HEK293 (cell line): ENCODE data around the gene ZKSCAN3.

Experiments used
- BCL11A ChIP-seq: fragments of 450-650 bp; formaldehyde crosslinking; IDR thresholded peaks from 2 replicates; pipeline ENCODE4 v1.5.1; 2016; ENCODE audit warnings: low read depth, missing biosample characterization, missing genetic modification characterization
- GLI4 ChIP-seq: fragments of 450-650 bp; formaldehyde crosslinking; IDR thresholded peaks from 2 replicates; pipeline ENCODE4 v1.5.1; 2016; ENCODE audit warnings: missing biosample characterization, missing genetic modification characterization
- KLF7 ChIP-seq: fragments of 450-650 bp; formaldehyde crosslinking; IDR thresholded peaks from 2 replicates; pipeline ENCODE4 v1.5.1; 2016; ENCODE audit warnings: missing biosample characterization, missing genetic modification characterization, borderline replicate concordance
- KLF9 ChIP-seq: fragments of 450-650 bp; formaldehyde crosslinking; IDR thresholded peaks from 2 replicates; pipeline ENCODE4 v1.5.1; 2016; ENCODE audit warnings: missing biosample characterization, missing genetic modification characterization, low read depth
- SALL2 ChIP-seq: fragments of 450-650 bp; formaldehyde crosslinking; IDR thresholded peaks from 2 replicates; pipeline ENCODE4 v1.5.0; 2017; ENCODE audit warnings: missing biosample characterization, mild to moderate bottlenecking, missing genetic modification characterization, borderline replicate concordance
- SP3 ChIP-seq: fragments of 450-650 bp; formaldehyde crosslinking; IDR thresholded peaks from 2 replicates; pipeline ENCODE4 v1.5.1; 2016; ENCODE audit warnings: missing biosample characterization, missing genetic modification characterization
- TRIM28 ChIP-seq: IDR thresholded peaks from 2 replicates; pipeline ENCODE4 v1.6.1; 2011; ENCODE audit warnings: low read length, control low read depth, borderline replicate concordance
- ZBTB17 ChIP-seq: fragments of 450-650 bp; formaldehyde crosslinking; IDR thresholded peaks from 2 replicates; pipeline ENCODE4 v1.5.1; 2016; ENCODE audit warnings: missing biosample characterization, missing genetic modification characterization
- ZBTB20 ChIP-seq: fragments of 450-650 bp; formaldehyde crosslinking; IDR thresholded peaks from 2 replicates; pipeline ENCODE4 v1.5.1; 2016; ENCODE audit warnings: missing biosample characterization, missing genetic modification characterization
- ZNF112 ChIP-seq: fragments of 450-650 bp; formaldehyde crosslinking; IDR thresholded peaks from 2 replicates; pipeline ENCODE4 v1.5.0; 2017; ENCODE audit warnings: missing biosample characterization, missing genetic modification characterization
- ZNF121 ChIP-seq: fragments of 450-650 bp; formaldehyde crosslinking; IDR thresholded peaks from 2 replicates; pipeline ENCODE4 v1.5.1; 2016; ENCODE audit warnings: missing biosample characterization, missing genetic modification characterization
- ZNF133 ChIP-seq: fragments of 450-650 bp; formaldehyde crosslinking; IDR thresholded peaks from 2 replicates; pipeline ENCODE4 v1.5.1; 2016; ENCODE audit warnings: missing biosample characterization, missing genetic modification characterization
- ZNF140 ChIP-seq: fragments of 450-650 bp; formaldehyde crosslinking; IDR thresholded peaks from 2 replicates; pipeline ENCODE4 v1.5.1; 2016; ENCODE audit warnings: missing biosample characterization, missing genetic modification characterization
- ZNF175 ChIP-seq: fragments of 450-650 bp; formaldehyde crosslinking; IDR thresholded peaks from 2 replicates; pipeline ENCODE4 v1.5.1; 2016; ENCODE audit warnings: missing biosample characterization, missing genetic modification characterization
- ZNF211 ChIP-seq: fragments of 450-650 bp; formaldehyde crosslinking; IDR thresholded peaks from 2 replicates; pipeline ENCODE4 v1.5.1; 2016; ENCODE audit warnings: low read depth, missing biosample characterization, missing genetic modification characterization
- ZNF214 ChIP-seq: fragments of 450-650 bp; formaldehyde crosslinking; IDR thresholded peaks from 2 replicates; pipeline ENCODE4 v1.5.1; 2017; ENCODE audit warnings: missing biosample characterization, mild to moderate bottlenecking, missing genetic modification characterization, borderline replicate concordance
- ZNF292 ChIP-seq: fragments of 450-650 bp; formaldehyde crosslinking; IDR thresholded peaks from 2 replicates; pipeline ENCODE4 v1.5.1; 2016; ENCODE audit warnings: low read depth, missing biosample characterization, missing genetic modification characterization, borderline replicate concordance
- ZNF311 ChIP-seq: fragments of 450-650 bp; formaldehyde crosslinking; IDR thresholded peaks from 2 replicates; pipeline ENCODE4 v1.5.1; 2017; ENCODE audit warnings: missing biosample characterization, missing genetic modification characterization, borderline replicate concordance
- ZNF48 ChIP-seq: fragments of 450-650 bp; formaldehyde crosslinking; IDR thresholded peaks from 2 replicates; pipeline ENCODE4 v1.5.1; 2016; ENCODE audit warnings: missing biosample characterization, missing genetic modification characterization
- ZNF501 ChIP-seq: fragments of 450-650 bp; formaldehyde crosslinking; IDR thresholded peaks from 2 replicates; pipeline ENCODE4 v1.5.1; 2016; ENCODE audit warnings: missing biosample characterization, missing genetic modification characterization
- ZNF514 ChIP-seq: fragments of 450-650 bp; formaldehyde crosslinking; IDR thresholded peaks from 2 replicates; pipeline ENCODE4 v1.5.1; 2016; ENCODE audit warnings: missing biosample characterization, missing genetic modification characterization
- ZNF544 ChIP-seq: fragments of 450-650 bp; formaldehyde crosslinking; IDR thresholded peaks from 2 replicates; pipeline ENCODE4 v1.5.0; 2017; ENCODE audit warnings: missing biosample characterization, missing genetic modification characterization
- ZNF548 ChIP-seq: fragments of 450-650 bp; formaldehyde crosslinking; IDR thresholded peaks from 2 replicates; pipeline ENCODE4 v1.5.1; 2016; ENCODE audit warnings: missing biosample characterization, missing genetic modification characterization
- ZNF549 ChIP-seq: fragments of 450-650 bp; IDR thresholded peaks from 2 replicates; pipeline ENCODE4 v1.5.1; 2018; ENCODE audit warnings: missing biosample characterization, missing genetic modification characterization, mild to moderate bottlenecking, inconsistent platforms, moderate library complexity
- ZNF555 ChIP-seq: fragments of 450-650 bp; formaldehyde crosslinking; conservative IDR thresholded peaks from 2 replicates; pipeline ENCODE4 v1.5.1; 2017; ENCODE audit warnings: missing biosample characterization, mild to moderate bottlenecking, missing genetic modification characterization, inconsistent platforms
- ZNF610 ChIP-seq: fragments of 450-650 bp; formaldehyde crosslinking; IDR thresholded peaks from 2 replicates; pipeline ENCODE4 v1.5.1; 2016; ENCODE audit warnings: missing biosample characterization, missing genetic modification characterization, borderline replicate concordance
- ZNF660 ChIP-seq: fragments of 450-650 bp; IDR thresholded peaks from 2 replicates; pipeline ENCODE4 v1.5.1; 2018; ENCODE audit warnings: missing biosample characterization, mild to moderate bottlenecking, missing genetic modification characterization
- ZNF747 ChIP-seq: fragments of 450-650 bp; formaldehyde crosslinking; IDR thresholded peaks from 2 replicates; pipeline ENCODE4 v1.5.1; 2016; ENCODE audit warnings: missing biosample characterization, missing genetic modification characterization
- ZNF76 ChIP-seq: fragments of 450-650 bp; formaldehyde crosslinking; IDR thresholded peaks from 2 replicates; pipeline ENCODE4; 2016; ENCODE audit warnings: low read depth, missing biosample characterization, missing genetic modification characterization, borderline replicate concordance
- TF ChIP-seq, protein P1 (sequence below): fragments of 450-650 bp; formaldehyde crosslinking; IDR thresholded peaks from 2 replicates; pipeline ENCODE4 v1.5.1; 2016; ENCODE audit warnings: missing biosample characterization, missing genetic modification characterization, low read depth
- TF ChIP-seq, protein P2 (sequence below): fragments of 450-650 bp; formaldehyde crosslinking; IDR thresholded peaks from 2 replicates; pipeline ENCODE4 v1.5.1; 2017; ENCODE audit warnings: missing biosample characterization, missing genetic modification characterization
- TF ChIP-seq, protein P3 (sequence below): fragments of 450-650 bp; formaldehyde crosslinking; IDR thresholded peaks from 2 replicates; pipeline ENCODE4 v1.5.1; 2016; ENCODE audit warnings: missing biosample characterization, missing genetic modification characterization
- TF ChIP-seq, protein P4 (sequence below): fragments of 450-650 bp; formaldehyde crosslinking; IDR thresholded peaks from 2 replicates; pipeline ENCODE4 v1.5.1; 2016; ENCODE audit warnings: missing biosample characterization, missing genetic modification characterization
- TF ChIP-seq, protein P5 (sequence below): fragments of 450-650 bp; formaldehyde crosslinking; IDR thresholded peaks from 2 replicates; pipeline ENCODE4 v1.5.1; 2017; ENCODE audit warnings: missing biosample characterization, mild to moderate bottlenecking, missing genetic modification characterization, moderate library complexity

The ZKSCAN3 gene

DNA sequence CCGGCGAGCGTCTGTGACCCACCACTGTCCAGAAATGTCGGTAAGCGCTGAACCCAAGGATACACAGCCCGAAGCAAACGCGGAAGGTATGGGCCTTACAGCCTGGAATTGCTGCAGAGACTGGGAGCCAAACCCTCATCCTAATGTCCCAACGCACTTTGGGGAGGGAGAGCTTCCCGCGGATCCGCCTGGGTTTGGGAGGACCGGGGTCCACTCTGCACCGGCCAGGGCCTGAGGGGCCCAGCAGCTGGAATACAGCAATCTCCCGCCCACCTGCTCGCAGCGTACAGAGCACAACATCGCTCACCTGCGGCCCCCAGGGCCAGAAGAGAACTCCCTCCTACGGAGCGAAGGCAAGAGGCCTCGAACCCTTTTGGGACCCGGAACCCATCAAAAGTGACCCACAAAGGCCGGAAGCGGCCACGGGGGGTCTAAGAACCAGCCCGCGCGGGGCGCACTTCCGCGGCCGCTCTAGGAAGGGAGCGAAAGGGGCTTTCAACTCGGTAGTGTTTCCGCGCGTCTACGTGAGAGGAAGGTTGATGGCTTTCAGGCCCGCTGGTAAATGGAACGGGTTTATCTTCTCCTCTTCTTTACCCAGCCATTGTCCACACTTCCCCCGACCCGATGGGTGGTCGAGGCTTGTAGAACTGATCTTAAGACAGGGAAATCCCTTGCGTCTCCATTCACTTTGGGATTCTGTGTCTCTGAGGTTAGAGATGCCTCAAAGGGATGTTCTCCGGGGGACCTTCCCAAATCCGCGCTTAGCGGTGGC lies 49.8 kb downstream of the ZKSCAN3 start, which contains the start of gene ZSCAN12 (continued):
- TF ChIP-seq, protein P1, sequence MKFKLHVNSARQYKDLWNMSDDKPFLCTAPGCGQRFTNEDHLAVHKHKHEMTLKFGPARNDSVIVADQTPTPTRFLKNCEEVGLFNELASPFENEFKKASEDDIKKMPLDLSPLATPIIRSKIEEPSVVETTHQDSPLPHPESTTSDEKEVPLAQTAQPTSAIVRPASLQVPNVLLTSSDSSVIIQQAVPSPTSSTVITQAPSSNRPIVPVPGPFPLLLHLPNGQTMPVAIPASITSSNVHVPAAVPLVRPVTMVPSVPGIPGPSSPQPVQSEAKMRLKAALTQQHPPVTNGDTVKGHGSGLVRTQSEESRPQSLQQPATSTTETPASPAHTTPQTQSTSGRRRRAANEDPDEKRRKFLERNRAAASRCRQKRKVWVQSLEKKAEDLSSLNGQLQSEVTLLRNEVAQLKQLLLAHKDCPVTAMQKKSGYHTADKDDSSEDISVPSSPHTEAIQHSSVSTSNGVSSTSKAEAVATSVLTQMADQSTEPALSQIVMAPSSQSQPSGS (tag by site-specific recombination), result no peak
- TF ChIP-seq ZNF610 (tag by site-specific recombination) (peak; percentile 85), ZNF548 (tag by site-specific recombination) (no peak), ZNF175 (tag by site-specific recombination) (no peak), ZNF549 (no peak), ZNF48 (no peak), ZNF660 (peak; percentile 96), ZBTB20 (tag by site-specific recombination) (peak; percentile 72; the same call in 1 of the 2 replicates), ZNF747 (tag by site-specific recombination) (no peak), TRIM28 (peak; percentile 69; the same call in 1 of the 2 replicates), SALL2 (no peak), ZNF501 (tag by site-specific recombination) (peak; percentile 96), ZNF544 (no peak), SP3 (tag by site-specific recombination) (peak; percentile 63), KLF9 (tag by site-specific recombination) (0 out of 2 replicates have a peak, but pooled peaks have one; percentile 40), ZNF214 (tag by site-specific recombination) (no peak), ZNF555 (tag by site-specific recombination) (no peak), ZNF211 (tag by site-specific recombination) (no peak), ZBTB17 (tag by site-specific recombination) (peak; percentile 67), ZNF112 (tag by site-specific recombination) (no peak), ZNF514 (tag by site-specific recombination) (no peak), ZNF311 (tag by site-specific recombination) (no peak), ZNF292 (tag by site-specific recombination) (no peak), GLI4 (tag by site-specific recombination) (no peak), ZNF76 (tag by site-specific recombination) (peak; percentile 74; the same call in 1 of the 2 replicates), ZNF140 (tag by site-specific recombination) (no peak), BCL11A (tag by site-specific recombination) (peak; percentile 46; the same call in 1 of the 2 replicates), ZNF133 (tag by site-specific recombination) (no peak), ZNF121 (tag by site-specific recombination) (no peak; the same call in 1 of the 2 replicates), KLF7 (0 out of 2 replicates have a peak, but pooled peaks have one; percentile 26)
- TF ChIP-seq, protein P2, sequence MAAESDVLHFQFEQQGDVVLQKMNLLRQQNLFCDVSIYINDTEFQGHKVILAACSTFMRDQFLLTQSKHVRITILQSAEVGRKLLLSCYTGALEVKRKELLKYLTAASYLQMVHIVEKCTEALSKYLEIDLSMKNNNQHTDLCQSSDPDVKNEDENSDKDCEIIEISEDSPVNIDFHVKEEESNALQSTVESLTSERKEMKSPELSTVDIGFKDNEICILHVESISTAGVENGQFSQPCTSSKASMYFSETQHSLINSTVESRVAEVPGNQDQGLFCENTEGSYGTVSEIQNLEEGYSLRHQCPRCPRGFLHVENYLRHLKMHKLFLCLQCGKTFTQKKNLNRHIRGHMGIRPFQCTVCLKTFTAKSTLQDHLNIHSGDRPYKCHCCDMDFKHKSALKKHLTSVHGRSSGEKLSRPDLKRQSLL (tag by site-specific recombination), result peak; percentile 35; the same call in 1 of the 2 replicates
- TF ChIP-seq, protein P3, sequence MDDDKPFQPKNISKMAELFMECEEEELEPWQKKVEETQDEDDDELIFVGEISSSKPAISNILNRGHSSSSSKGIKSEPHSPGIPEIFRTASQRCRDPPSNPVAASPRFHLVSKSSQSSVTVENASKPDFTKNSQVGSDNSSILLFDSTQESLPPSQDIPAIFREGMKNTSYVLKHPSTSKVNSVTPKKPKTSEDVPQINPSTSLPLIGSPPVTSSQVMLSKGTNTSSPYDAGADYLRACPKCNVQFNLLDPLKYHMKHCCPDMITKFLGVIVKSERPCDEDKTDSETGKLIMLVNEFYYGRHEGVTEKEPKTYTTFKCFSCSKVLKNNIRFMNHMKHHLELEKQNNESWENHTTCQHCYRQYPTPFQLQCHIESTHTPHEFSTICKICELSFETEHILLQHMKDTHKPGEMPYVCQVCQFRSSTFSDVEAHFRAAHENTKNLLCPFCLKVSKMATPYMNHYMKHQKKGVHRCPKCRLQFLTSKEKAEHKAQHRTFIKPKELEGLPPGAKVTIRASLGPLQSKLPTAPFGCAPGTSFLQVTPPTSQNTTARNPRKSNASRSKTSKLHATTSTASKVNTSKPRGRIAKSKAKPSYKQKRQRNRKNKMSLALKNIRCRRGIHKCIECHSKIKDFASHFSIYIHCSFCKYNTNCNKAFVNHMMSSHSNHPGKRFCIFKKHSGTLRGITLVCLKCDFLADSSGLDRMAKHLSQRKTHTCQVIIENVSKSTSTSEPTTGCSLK (tag by site-specific recombination), result no peak
- TF ChIP-seq, protein P4, sequence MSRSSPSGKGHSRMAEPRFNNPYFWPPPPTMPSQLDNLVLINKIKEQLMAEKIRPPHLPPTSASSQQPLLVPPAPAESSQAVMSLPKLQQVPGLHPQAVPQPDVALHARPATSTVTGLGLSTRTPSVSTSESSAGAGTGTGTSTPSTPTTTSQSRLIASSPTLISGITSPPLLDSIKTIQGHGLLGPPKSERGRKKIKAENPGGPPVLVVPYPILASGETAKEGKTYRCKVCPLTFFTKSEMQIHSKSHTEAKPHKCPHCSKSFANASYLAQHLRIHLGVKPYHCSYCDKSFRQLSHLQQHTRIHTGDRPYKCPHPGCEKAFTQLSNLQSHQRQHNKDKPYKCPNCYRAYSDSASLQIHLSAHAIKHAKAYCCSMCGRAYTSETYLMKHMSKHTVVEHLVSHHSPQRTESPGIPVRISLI (tag by site-specific recombination), result no peak
- TF ChIP-seq, protein P5, sequence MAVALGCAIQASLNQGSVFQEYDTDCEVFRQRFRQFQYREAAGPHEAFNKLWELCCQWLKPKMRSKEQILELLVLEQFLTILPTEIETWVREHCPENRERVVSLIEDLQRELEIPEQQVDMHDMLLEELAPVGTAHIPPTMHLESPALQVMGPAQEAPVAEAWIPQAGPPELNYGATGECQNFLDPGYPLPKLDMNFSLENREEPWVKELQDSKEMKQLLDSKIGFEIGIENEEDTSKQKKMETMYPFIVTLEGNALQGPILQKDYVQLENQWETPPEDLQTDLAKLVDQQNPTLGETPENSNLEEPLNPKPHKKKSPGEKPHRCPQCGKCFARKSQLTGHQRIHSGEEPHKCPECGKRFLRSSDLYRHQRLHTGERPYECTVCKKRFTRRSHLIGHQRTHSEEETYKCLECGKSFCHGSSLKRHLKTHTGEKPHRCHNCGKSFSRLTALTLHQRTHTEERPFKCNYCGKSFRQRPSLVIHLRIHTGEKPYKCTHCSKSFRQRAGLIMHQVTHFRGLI, result peak; percentile 54; the same call in 1 of the 2 replicates
